ENCODE data around the gene COL6A1. TPM values are rescaled to one million over a fixed set of nuclear protein-coding genes. Genes with fewer than 3 reads are reported as not detected.

Gene COL6A1
- total RNA-seq, 3 donors from 2014 or later (not counting 1 experiment from before 2014, with no cell fraction given): 1.0 to 5.2 (median 2.5) TPM

DNA sequence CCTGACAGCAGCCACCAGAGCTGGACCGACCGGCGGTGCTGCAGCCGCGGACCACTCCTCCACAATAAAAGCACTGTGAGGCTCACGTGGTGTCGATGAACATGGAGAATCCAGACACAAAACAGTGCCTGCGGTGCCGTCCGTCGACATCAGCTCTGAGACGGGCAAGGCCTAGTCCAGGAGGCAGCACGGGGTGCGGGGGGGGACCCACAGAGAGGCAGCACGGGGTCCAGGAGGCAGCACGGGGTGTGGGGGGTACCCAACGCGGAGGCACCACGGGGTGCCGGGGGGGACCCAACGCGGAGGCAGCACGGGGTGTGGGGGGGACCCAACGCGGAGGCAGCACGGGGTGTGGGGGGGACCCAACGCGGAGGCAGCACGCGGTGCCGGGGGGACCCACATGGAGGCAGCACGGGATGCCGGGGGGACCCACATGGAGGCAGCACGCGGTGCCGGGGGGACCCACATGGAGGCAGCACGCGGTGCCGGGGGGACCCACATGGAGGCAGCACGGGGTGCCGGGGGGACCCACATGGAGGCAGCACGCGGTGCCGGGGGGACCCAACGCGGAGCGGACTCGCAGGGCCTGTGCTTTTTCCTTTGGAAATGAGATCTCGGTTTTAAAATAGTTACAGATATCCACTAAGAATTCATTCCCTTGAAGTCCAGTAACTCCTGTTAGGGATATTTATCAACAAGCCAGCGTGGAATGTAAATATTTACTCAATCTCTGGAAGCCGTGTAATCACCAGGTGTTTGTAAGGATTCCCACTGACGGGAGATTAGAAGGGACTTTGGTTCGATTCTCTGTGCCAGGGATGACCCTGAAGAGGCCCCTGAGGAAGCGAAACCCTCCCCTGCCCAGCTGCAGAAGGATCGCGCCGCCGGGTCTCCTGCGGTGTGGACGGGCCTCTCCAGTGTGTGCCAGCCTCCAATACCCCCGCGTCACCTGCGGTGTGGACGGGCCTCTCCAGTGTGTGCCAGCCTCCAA lies 52.1 kb downstream of the COL6A1 start:
- H3K4me3 Mint-ChIP-seq: no peak overlapping the region
- ATAC-seq (no peak), DNase-seq (no peak)
- WGBS (ENCODE audit: insufficient coverage): 95% methylated on average over 59 of the region's 64 CpGs
- H3K4me3 ChIP-seq (ENCODE audit: low read length): no peak overlapping the region
- H3K27ac ChIP-seq (ENCODE audit: low read length): no peak overlapping the region
- TF ChIP-seq, protein P1, sequence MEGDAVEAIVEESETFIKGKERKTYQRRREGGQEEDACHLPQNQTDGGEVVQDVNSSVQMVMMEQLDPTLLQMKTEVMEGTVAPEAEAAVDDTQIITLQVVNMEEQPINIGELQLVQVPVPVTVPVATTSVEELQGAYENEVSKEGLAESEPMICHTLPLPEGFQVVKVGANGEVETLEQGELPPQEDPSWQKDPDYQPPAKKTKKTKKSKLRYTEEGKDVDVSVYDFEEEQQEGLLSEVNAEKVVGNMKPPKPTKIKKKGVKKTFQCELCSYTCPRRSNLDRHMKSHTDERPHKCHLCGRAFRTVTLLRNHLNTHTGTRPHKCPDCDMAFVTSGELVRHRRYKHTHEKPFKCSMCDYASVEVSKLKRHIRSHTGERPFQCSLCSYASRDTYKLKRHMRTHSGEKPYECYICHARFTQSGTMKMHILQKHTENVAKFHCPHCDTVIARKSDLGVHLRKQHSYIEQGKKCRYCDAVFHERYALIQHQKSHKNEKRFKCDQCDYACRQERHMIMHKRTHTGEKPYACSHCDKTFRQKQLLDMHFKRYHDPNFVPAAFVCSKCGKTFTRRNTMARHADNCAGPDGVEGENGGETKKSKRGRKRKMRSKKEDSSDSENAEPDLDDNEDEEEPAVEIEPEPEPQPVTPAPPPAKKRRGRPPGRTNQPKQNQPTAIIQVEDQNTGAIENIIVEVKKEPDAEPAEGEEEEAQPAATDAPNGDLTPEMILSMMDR (IDR thresholded peaks at IDR 0.05): no peak
- no peaks in the 10 kb centered on the region for H3K27me3 ChIP-seq (ENCODE audit: control insufficient read depth, insufficient read depth, low read length)
- H3K27me3 Mint-ChIP-seq (ENCODE audit: low read depth in 2 of 2): peaks cover 3 to 14% of the 10 kb centered on the region in 2 donors
- peaks cover 0 to 11% of the 10 kb centered on the region in 2 donors for H3K4me1 Mint-ChIP-seq
- H3K36me3 Mint-ChIP-seq: peaks cover 10% of the 10 kb centered on the region
- intact Hi-C loops (cut with micrococcal nuclease): no loop called here
- peaks cover 4% of the 10 kb centered on the region for H3K4me1 ChIP-seq (ENCODE audit: control insufficient read depth, insufficient read depth, low read length)
- peaks cover 4% of the 10 kb centered on the region for H3K9me3 ChIP-seq (ENCODE audit: control insufficient read depth, insufficient read depth, low read length)
- H3K27ac Mint-ChIP-seq: no peak overlapping the region
- H3K9me3 Mint-ChIP-seq: peaks cover 0 to 3% of the 10 kb centered on the region in 2 donors
- no peaks in the 10 kb centered on the region for H3K36me3 ChIP-seq (ENCODE audit: control insufficient read depth, insufficient read depth, low read length)

DNA sequence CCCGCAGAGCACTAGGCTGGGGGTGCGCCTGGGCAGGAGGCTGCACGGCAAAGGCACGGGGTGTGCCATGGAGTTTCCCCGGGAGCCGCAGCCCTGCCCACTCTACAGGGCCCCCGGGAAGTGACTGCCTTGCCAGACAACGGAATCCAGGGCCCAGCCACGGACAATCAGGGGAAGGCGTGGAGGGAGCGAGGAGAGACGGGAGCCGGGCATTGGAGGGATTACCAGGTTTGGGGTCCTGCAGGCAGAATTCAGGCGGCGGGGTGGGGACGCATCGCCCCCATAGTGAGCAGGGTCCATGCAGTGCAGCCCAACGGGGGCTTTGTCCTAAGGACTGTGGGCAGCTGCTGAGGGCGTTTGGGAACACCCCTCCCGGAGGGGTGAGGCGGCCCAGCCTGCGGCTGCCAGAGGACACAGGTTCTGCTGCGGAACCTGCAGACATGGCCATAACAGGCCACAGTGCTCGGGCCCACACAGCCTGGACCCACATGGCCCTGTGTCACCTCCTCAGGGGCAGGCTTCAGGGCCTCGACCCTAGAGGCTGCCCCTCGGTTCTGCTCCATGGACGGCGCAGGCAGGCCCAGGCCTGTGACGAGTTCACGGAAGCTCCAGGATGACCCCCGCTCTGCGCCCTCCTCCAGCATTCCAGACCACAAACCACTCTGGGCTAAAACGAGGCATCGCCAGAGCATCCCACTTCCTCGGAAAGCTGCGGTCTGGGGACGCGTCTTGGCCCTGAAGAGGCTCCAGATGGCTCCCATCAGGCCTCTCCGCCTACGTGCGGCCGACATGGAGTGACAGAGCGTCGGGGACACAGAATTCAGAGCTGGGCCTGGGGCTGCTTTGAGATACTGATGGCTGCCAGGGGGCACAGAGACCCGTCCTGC lies 54.5 kb downstream of the COL6A1 start:
- Histone ChIP-seq H3K4me1 (ENCODE audit: control insufficient read depth, insufficient read depth, low read length) (peaks cover 4% of the 10 kb centered on the region), H3K27me3 (ENCODE audit: control insufficient read depth, insufficient read depth, low read length) (no peaks in the 10 kb centered on the region), H3K27ac (ENCODE audit: low read length) (no peak overlapping the region), H3K4me3 (ENCODE audit: low read length) (no peak overlapping the region), H3K9me3 (ENCODE audit: control insufficient read depth, insufficient read depth, low read length) (no peaks in the 10 kb centered on the region), H3K36me3 (ENCODE audit: control insufficient read depth, insufficient read depth, low read length) (no peaks in the 10 kb centered on the region)
- ATAC-seq (no peak), DNase-seq (no peak)
- 92% methylated on average over 45 of the region's 45 CpGs for WGBS (ENCODE audit: insufficient coverage)
- TF ChIP-seq, protein P1 (IDR thresholded peaks at IDR 0.05): no peak
- intact Hi-C loops (cut with micrococcal nuclease): no loop called here
- no peaks in the 10 kb centered on the region for H3K27me3 Mint-ChIP-seq (ENCODE audit: low read depth in 2 of 2)
- no peaks in the 10 kb centered on the region for H3K9me3 Mint-ChIP-seq
- no peak overlapping the region for H3K27ac Mint-ChIP-seq
- peaks cover 0 to 11% of the 10 kb centered on the region in 2 donors for H3K4me1 Mint-ChIP-seq
- H3K36me3 Mint-ChIP-seq: no peaks in the 10 kb centered on the region
- no peak overlapping the region for H3K4me3 Mint-ChIP-seq

DNA sequence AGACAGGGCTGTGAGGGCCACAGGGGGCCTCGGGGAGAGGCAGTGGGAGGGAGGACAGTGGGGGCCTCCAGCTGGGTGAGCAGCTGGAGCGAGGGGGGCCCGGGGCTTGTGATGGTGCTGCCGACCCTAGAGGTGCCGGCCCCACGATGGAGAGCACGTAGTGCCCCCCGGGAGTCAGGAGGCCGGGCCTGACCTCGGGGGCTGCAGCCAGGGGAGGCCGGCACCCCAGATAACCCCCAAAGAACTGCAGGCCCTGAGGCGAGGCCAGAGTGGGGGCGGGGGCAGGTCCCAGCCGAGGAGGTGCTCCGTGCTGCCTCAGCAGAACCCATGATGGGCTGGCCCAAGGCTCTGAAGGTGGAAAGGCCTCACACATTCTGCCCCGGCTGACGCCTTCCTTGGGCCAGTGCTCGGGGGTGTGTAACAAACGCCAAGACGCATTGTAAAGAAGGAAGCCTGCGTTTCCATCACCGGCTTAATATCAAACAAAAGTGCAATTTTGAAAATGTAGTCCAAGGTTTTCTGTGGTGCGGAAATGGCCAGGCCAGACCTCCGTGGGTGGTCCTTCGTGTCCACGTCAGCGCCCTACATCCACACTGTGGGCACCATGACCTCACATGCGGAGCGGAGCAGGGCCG lies 55.2 kb downstream of the COL6A1 start:
- no peaks in the 10 kb centered on the region for H3K9me3 Mint-ChIP-seq
- peaks cover 0 to 5% of the 10 kb centered on the region in 2 donors for H3K4me1 Mint-ChIP-seq
- Histone ChIP-seq H3K27ac (ENCODE audit: low read length) (no peak overlapping the region), H3K9me3 (ENCODE audit: control insufficient read depth, insufficient read depth, low read length) (no peaks in the 10 kb centered on the region), H3K4me1 (ENCODE audit: control insufficient read depth, insufficient read depth, low read length) (no peaks in the 10 kb centered on the region), H3K27me3 (ENCODE audit: control insufficient read depth, insufficient read depth, low read length) (no peaks in the 10 kb centered on the region), H3K36me3 (ENCODE audit: control insufficient read depth, insufficient read depth, low read length) (no peaks in the 10 kb centered on the region), H3K4me3 (ENCODE audit: low read length) (no peak overlapping the region)
- H3K36me3 Mint-ChIP-seq: no peaks in the 10 kb centered on the region
- no peak overlapping the region for H3K4me3 Mint-ChIP-seq
- 92% methylated on average over 30 of the region's 30 CpGs for WGBS (ENCODE audit: insufficient coverage)
- peaks cover 0 to 3% of the 10 kb centered on the region in 2 donors for H3K27me3 Mint-ChIP-seq (ENCODE audit: low read depth in 2 of 2)
- ATAC-seq: no peak
- intact Hi-C loops (cut with micrococcal nuclease): no loop called here
- DNase-seq: no peak
- TF ChIP-seq, protein P1 (IDR thresholded peaks at IDR 0.05): no peak
- H3K27ac Mint-ChIP-seq: no peak overlapping the region

Data from natural killer cell (primary cell).